Activated CD4-positive, alpha-beta T cell treated with anti-CD3 and anti-CD28 coated beads, Interleukin-2, amount 50 U/mL, for 4 hours (primary cell): Measurements from ENCODE around the gene GDAP1L1.
"Not testable (repeated sequence)": the region's sequence is repeated elsewhere in the genome, so short reads cannot be mapped to it uniquely, and the experiment has no call there.

Source experiments
- DNase-seq, 2 experiments: peaks; one replicate each; pipeline ENCODE4 v3.0.0-alpha.2; 2020

GDAP1L1 gene

GRCh38 chr20:44258226-44258890 lies 11.2 kb downstream of the GDAP1L1 start:
- DNase-seq: no peak

GRCh38 chr20:44264287-44264686 lies 17.2 kb downstream of the GDAP1L1 start:
- DNase-seq: no peak

GRCh38 chr20:44268802-44269201 lies 21.7 kb downstream of the GDAP1L1 start:
- no peak for DNase-seq

- no peak for DNase-seq
Observed at GRCh38 chr20:44271915-44272663, 25.0 kb downstream of the GDAP1L1 start.

GRCh38 chr20:44273231-44274215 lies 26.4 kb downstream of the GDAP1L1 start:
- DNase-seq: no peak

GRCh38 chr20:44274303-44275017 lies 27.4 kb downstream of the GDAP1L1 start:
- DNase-seq: no peak

- DNase-seq: no peak
Observed at GRCh38 chr20:44279228-44279627, 32.1 kb downstream of the GDAP1L1 start.

GRCh38 chr20:44280387-44280786 lies 33.3 kb downstream of the GDAP1L1 start:
- no peak for DNase-seq

- no peak for DNase-seq
Observed at GRCh38 chr20:44282192-44282591, 35.1 kb downstream of the GDAP1L1 start.

GRCh38 chr20:44284032-44284431 lies 36.9 kb downstream of the GDAP1L1 start:
- no peak for DNase-seq

GRCh38 chr20:44287272-44288097 lies 40.4 kb downstream of the GDAP1L1 start:
- DNase-seq: no peak

GRCh38 chr20:44288252-44288651 lies 41.1 kb downstream of the GDAP1L1 start:
- no peak for DNase-seq

GRCh38 chr20:44291754-44292153 lies 44.6 kb downstream of the GDAP1L1 start:
- DNase-seq: no peak

GRCh38 chr20:44296011-44296410 lies 48.9 kb downstream of the GDAP1L1 start:
- no peak for DNase-seq

- DNase-seq: no peak
Observed at GRCh38 chr20:44297721-44298120, 50.6 kb downstream of the GDAP1L1 start.

- not testable (repeated sequence) for DNase-seq
Observed at GRCh38 chr20:44299011-44299535, 52.0 kb downstream of the GDAP1L1 start.

- no peak for DNase-seq
Observed at GRCh38 chr20:44301285-44301684, 54.2 kb downstream of the GDAP1L1 start.

- no peak for DNase-seq
Observed at GRCh38 chr20:44302026-44302669, 55.0 kb downstream of the GDAP1L1 start.

- no peak for DNase-seq
Observed at GRCh38 chr20:44302736-44303135, 55.6 kb downstream of the GDAP1L1 start.

- DNase-seq: no peak
Observed at GRCh38 chr20:44304383-44304782, 57.3 kb downstream of the GDAP1L1 start.

GRCh38 chr20:44306927-44307326 lies 59.8 kb downstream of the GDAP1L1 start:
- no peak for DNase-seq
